Kidney (tissue), 14 donors: ENCODE measurements around the gene KANSL1L. TPM values are rescaled to one million over a fixed set of nuclear protein-coding genes. Genes with fewer than 3 reads are reported as not detected.

ENCODE experiments used
- DNase-seq, 5 donors: peaks; one replicate each; pipeline ENCODE4 v3.0.0-alpha.2; 2013 to 2020
- FAIRE-seq: peaks from 2 replicates; lab custom pipeline; 2012; peaks lifted over from hg19 to GRCh38; lab: Jason Lieb, UNC
- H3K27ac ChIP-seq, 2 donors: one replicate each; pipeline ENCODE4 v1.7.0; 2013; ENCODE audit warnings: low read depth in 2 of 2, low read length in 2 of 2, inconsistent platforms in 1 of 2
- H3K27me3 ChIP-seq: one replicate; pipeline ENCODE4 v1.7.1; 2013; ENCODE audit warnings: low read length, inconsistent platforms; ENCODE audit not compliant: control insufficient read depth, insufficient read depth
- H3K36me3 ChIP-seq, 3 donors: one replicate each; pipeline versions ENCODE4 v1.7.0 to v1.7.1; 2013; ENCODE audit warnings: low read length in 3 of 3, control low read depth in 1 of 3, inconsistent platforms in 1 of 3; ENCODE audit not compliant: insufficient read depth in 3 of 3, control insufficient read depth in 2 of 3
- H3K4me1 ChIP-seq, 3 donors: one replicate each; pipeline versions ENCODE4 v1.7.0 to v1.7.1; 2013; ENCODE audit warnings: low read length in 3 of 3, inconsistent platforms in 1 of 3, low read depth in 1 of 3; ENCODE audit not compliant: control insufficient read depth in 2 of 3, insufficient read depth in 2 of 3
- H3K4me3 ChIP-seq, 3 donors: one replicate each; pipeline versions ENCODE4 v1.7.0 to v1.8.1; 2013; ENCODE audit warnings: low read length in 3 of 3, control low read depth in 1 of 3, inconsistent platforms in 1 of 3
- H3K9ac ChIP-seq, 3 donors: one replicate each; pipeline versions ENCODE4 v1.7.0 to v1.7.1; 2013; ENCODE audit warnings: low read length in 3 of 3, control low read depth in 1 of 3, inconsistent platforms in 1 of 3
- H3K9me3 ChIP-seq, 3 donors: one replicate each; pipeline versions ENCODE4 v1.7.0 to v1.7.1; 2013; ENCODE audit warnings: low read length in 3 of 3, control low read depth in 1 of 3, inconsistent platforms in 1 of 3; ENCODE audit not compliant: control insufficient read depth in 2 of 3, insufficient read depth in 1 of 3
- intact Hi-C: fragments of 100-400 bp; cut with DNase I; formaldehyde crosslinking; loops from one replicate; pipeline ENCODE4 v1.11.1; 2022
- polyA plus RNA-seq: library from polyadenylated mRNA; stranded (reverse); fragments of 350-450 nt; fragmentation: Illumina TruSeq; extraction: RNeasy Lipid Tissue Mini Kit (QIAGEN cat#74804); gene quantifications from one replicate; pipeline ENCODE4 v1.2.3, GENCODE V29; 2014; ENCODE audit warnings: low read depth, low replicate concordance; ENCODE audit not compliant: insufficient read depth
- total RNA-seq: library from RNA; stranded (reverse); fragmentation: NEBNext Ultra II Directional; extraction: Animal tissue kit (Norgen Biotek cat#: 25700); gene quantifications from one replicate; pipeline ENCODE4 v1.2.1, GENCODE V29; 2021
- TF ChIP-seq, protein P1 (sequence below): IDR thresholded peaks from 3 replicates; pipeline ENCODE4 v1.5.1; 2012; ENCODE audit warnings: mild to moderate bottlenecking, moderate library complexity, borderline replicate concordance; ENCODE audit not compliant: insufficient read depth; ENCODE audit errors: extremely low read depth
- donor health status: control.
- donor health status: control.
- donor health status: control.
- donor health status: control.
- donor health status: control.
- donor health status: DM: yes; HTN: yes; CAD: no.
- donor health status: Normal renal cell carcinoma (clear cell type).

The KANSL1L gene
- total and polyA plus RNA-seq, 2 donors from 2014 or later = 11.6 to 65.4 TPM

- intact Hi-C loops = loop anchor here (5.0 kb wide), 1 partner anchor 213 kb away; no protein-coding TSS in a partner anchor
- Histone ChIP-seq H3K9me3 (no peaks in the 10 kb centered on the region), H3K36me3 (no peaks in the 10 kb centered on the region), H3K27ac (no peak overlapping the region), H3K4me1 (no peaks in the 10 kb centered on the region), H3K27me3 (no peaks in the 10 kb centered on the region), H3K9ac (no peak overlapping the region), H3K4me3 (no peak overlapping the region)
- FAIRE-seq (no peak), DNase-seq (no peak)
- TF ChIP-seq, protein P1, sequence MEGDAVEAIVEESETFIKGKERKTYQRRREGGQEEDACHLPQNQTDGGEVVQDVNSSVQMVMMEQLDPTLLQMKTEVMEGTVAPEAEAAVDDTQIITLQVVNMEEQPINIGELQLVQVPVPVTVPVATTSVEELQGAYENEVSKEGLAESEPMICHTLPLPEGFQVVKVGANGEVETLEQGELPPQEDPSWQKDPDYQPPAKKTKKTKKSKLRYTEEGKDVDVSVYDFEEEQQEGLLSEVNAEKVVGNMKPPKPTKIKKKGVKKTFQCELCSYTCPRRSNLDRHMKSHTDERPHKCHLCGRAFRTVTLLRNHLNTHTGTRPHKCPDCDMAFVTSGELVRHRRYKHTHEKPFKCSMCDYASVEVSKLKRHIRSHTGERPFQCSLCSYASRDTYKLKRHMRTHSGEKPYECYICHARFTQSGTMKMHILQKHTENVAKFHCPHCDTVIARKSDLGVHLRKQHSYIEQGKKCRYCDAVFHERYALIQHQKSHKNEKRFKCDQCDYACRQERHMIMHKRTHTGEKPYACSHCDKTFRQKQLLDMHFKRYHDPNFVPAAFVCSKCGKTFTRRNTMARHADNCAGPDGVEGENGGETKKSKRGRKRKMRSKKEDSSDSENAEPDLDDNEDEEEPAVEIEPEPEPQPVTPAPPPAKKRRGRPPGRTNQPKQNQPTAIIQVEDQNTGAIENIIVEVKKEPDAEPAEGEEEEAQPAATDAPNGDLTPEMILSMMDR = no peak
Measured at GRCh38 chr2:209984291-209984690, 186.9 kb downstream of the KANSL1L start.

DNA sequence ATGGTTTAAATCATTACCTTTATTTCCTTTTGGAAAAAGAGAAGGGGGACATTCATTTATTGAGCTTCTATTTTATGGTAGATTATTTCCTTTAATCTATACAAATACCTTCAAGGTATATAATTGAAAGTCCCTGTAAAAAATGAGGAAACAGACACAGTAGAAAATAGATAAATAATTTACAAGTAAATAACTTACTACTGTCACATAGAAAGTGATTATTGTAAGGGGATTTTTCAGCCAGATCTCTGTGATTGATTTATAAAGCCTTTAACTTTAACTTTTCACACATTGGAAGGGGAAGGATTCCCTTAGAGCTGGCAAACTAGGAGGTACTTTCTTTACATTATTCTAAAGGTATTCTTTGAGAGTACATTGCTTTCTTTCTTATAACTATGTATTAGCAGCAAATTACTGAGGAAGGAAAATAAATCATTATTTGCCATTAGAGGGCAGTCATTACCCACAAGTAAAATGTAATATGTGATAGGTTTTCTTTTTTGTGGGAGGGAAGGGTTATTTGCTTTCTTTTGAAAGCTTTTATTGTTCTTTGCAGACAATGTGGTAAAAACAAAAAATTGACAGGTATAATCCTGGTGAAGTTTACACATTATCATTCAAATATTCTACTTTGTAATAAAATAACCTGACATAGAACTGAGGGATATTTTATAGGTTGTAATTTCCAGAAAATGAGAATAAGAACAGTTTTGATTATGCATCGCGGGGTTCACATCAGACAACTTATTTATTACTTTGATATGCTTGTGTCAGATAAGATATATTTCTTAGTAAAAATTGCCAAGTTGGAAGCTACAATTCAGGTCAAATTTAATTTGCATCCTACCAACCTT is 193.6 kb downstream of the KANSL1L start:
- no peaks in the 10 kb centered on the region for H3K27me3 ChIP-seq
- peak in 2 of 5 donors; percentile 56 to 60 for DNase-seq
- H3K36me3 ChIP-seq = no peaks in the 10 kb centered on the region
- TF ChIP-seq, protein P1 = peak; percentile 61
- no peak overlapping the region for H3K9ac ChIP-seq
- FAIRE-seq = peak; percentile 93
- H3K9me3 ChIP-seq = no peaks in the 10 kb centered on the region
- H3K27ac ChIP-seq = no peak overlapping the region
- intact Hi-C loops = no loop called here
- H3K4me1 ChIP-seq = no peaks in the 10 kb centered on the region
- H3K4me3 ChIP-seq = no peak overlapping the region

- DNase-seq = no peak
- no peak for FAIRE-seq
- H3K27ac ChIP-seq = no peak overlapping the region
- H3K4me1 ChIP-seq = no peaks in the 10 kb centered on the region
- H3K9ac ChIP-seq = no peak overlapping the region
- no peaks in the 10 kb centered on the region for H3K9me3 ChIP-seq
- no peaks in the 10 kb centered on the region for H3K27me3 ChIP-seq
- intact Hi-C loops = no loop called here
- H3K4me3 ChIP-seq = no peak overlapping the region
- TF ChIP-seq, protein P1 = no peak
- H3K36me3 ChIP-seq = no peaks in the 10 kb centered on the region
Measured at GRCh38 chr2:209976698-209977385, 194.4 kb downstream of the KANSL1L start.
